GM19452 (cell line): ENCODE results near the gene CDK6.

Experiments
- ATAC-seq: cut with Tn5 transposase; IDR thresholded peaks from one replicate; pipeline ENCODE4 v1.9.1; 2021; ENCODE audit not compliant: unreplicated experiment

CDK6 gene

GRCh38 chr7:92740700-92741126 lies 95.7 kb downstream of the CDK6 start:
- ATAC-seq = no peak

GRCh38 chr7:92740134-92740533 lies 96.2 kb downstream of the CDK6 start:
- ATAC-seq = no peak

- no peak for ATAC-seq
Observed at GRCh38 chr7:92739091-92739490, 97.3 kb downstream of the CDK6 start.

- ATAC-seq = peak; percentile 92
Observed at GRCh38 chr7:92737706-92738105, 98.7 kb downstream of the CDK6 start.

- no peak for ATAC-seq
Observed at GRCh38 chr7:92736870-92737269, 99.5 kb downstream of the CDK6 start.

- no peak for ATAC-seq
Observed at GRCh38 chr7:92735707-92736106, 100.7 kb downstream of the CDK6 start.

GRCh38 chr7:92732316-92733036 lies 103.9 kb downstream of the CDK6 start:
- ATAC-seq = no peak

GRCh38 chr7:92731335-92732063 lies 104.9 kb downstream of the CDK6 start:
- no peak for ATAC-seq

GRCh38 chr7:92730808-92731207 lies 105.6 kb downstream of the CDK6 start:
- ATAC-seq = no peak

- no peak for ATAC-seq
Observed at GRCh38 chr7:92729751-92730150, 106.6 kb downstream of the CDK6 start.

GRCh38 chr7:92729172-92729571 lies 107.2 kb downstream of the CDK6 start:
- ATAC-seq = no peak

- ATAC-seq = no peak
Observed at GRCh38 chr7:92727755-92728154, 108.6 kb downstream of the CDK6 start.

- ATAC-seq = no peak
Observed at GRCh38 chr7:92725161-92725925, 111.0 kb downstream of the CDK6 start.

GRCh38 chr7:92723943-92724342 lies 112.4 kb downstream of the CDK6 start:
- no peak for ATAC-seq

GRCh38 chr7:92723205-92723604 lies 113.2 kb downstream of the CDK6 start:
- no peak for ATAC-seq

- no peak for ATAC-seq
Observed at GRCh38 chr7:92722541-92722940, 113.8 kb downstream of the CDK6 start.

- ATAC-seq = peak; percentile 53
Observed at GRCh38 chr7:92720604-92721350, 115.6 kb downstream of the CDK6 start.

- ATAC-seq = peak; percentile 61
Observed at GRCh38 chr7:92717993-92718716, 118.2 kb downstream of the CDK6 start.

GRCh38 chr7:92717623-92717992 lies 118.8 kb downstream of the CDK6 start:
- peak; percentile 5 for ATAC-seq

GRCh38 chr7:92716825-92717580 lies 119.4 kb downstream of the CDK6 start:
- ATAC-seq = no peak
